GM12874 (cell line): Measurements from ENCODE around the gene CXorf49.
"Not testable (repeated sequence)": the region's sequence is repeated elsewhere in the genome, so short reads cannot be mapped to it uniquely, and the experiment has no call there.

Experiments
- TF ChIP-seq, protein P1 (sequence below): IDR thresholded peaks from 2 replicates; pipeline ENCODE4 v1.5.1; 2011; ENCODE audit warnings: low read depth, mild to moderate bottlenecking, control low read depth, low read length, moderate library complexity; ENCODE audit not compliant: insufficient read depth

CXorf49 gene

DNA sequence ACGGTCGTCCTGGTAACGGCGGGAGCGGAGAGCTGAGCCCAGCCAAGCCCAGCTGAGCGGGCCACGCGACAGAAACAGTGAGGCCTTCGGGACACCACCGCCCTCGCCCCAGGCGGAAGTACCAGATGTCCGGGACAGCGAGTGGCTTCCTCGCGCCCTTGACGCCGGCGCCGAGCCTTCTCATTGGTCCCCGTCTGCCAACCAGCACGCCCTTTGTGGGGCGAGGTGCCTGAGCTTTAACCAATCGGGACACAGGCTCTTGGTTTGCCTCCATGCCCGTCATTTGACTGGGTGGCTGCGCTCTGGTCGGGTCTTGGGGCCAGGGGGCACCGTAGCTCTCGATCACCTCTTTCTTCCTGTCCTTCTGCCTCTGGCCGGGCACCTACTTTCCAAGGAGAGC, at the start of gene CXorf49:
Gene CXorf49, minus strand, starts transcription at position 101 of the 400 bp plus-strand sequence. CDS start 134 bp downstream, outside the sequence.
- TF ChIP-seq, protein P1, sequence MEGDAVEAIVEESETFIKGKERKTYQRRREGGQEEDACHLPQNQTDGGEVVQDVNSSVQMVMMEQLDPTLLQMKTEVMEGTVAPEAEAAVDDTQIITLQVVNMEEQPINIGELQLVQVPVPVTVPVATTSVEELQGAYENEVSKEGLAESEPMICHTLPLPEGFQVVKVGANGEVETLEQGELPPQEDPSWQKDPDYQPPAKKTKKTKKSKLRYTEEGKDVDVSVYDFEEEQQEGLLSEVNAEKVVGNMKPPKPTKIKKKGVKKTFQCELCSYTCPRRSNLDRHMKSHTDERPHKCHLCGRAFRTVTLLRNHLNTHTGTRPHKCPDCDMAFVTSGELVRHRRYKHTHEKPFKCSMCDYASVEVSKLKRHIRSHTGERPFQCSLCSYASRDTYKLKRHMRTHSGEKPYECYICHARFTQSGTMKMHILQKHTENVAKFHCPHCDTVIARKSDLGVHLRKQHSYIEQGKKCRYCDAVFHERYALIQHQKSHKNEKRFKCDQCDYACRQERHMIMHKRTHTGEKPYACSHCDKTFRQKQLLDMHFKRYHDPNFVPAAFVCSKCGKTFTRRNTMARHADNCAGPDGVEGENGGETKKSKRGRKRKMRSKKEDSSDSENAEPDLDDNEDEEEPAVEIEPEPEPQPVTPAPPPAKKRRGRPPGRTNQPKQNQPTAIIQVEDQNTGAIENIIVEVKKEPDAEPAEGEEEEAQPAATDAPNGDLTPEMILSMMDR: not testable (repeated sequence)

DNA sequence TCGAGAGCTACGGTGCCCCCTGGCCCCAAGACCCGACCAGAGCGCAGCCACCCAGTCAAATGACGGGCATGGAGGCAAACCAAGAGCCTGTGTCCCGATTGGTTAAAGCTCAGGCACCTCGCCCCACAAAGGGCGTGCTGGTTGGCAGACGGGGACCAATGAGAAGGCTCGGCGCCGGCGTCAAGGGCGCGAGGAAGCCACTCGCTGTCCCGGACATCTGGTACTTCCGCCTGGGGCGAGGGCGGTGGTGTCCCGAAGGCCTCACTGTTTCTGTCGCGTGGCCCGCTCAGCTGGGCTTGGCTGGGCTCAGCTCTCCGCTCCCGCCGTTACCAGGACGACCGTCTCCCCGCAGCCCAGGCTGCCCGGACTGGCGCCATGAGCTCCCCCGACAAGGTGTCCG, 45.0 kb upstream of the CXorf49 start, which contains the start of gene CXorf49B:
Gene CXorf49B, plus strand, starts transcription at position 301 of the 400 bp plus-strand sequence. Its CDS starts 75 bp downstream, at position 376.
- TF ChIP-seq, protein P1: not testable (repeated sequence)

DNA sequence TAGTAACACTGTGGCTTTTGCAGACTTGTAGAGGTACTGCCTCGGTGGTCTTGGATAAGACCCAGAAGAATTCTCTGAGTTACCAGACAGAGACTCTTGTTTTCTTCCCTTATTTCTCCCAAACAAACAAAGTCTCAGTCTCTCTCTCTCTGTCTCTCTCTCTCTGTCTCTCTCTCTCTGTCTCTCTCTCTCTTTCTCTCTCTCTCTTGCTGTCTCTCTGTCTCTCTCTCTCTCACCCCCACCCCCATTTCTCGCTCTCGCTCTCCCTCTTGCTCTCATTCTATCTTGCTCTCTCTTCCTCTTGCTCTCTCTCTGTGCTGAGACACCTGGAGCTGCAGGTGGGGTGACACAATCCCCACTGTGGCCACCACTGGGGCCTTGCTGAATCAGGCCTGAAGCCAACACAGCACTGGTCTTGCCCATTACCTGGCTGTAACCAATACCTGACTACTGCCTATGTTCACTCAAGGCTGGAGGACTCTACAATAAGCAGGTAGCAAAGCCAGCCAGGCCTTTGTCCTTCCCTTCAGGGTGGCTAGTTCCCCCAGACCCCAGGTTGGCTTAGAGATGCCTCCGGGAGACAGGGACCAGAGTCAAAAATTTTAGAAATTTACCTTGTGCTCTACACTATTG, 38.4 kb downstream of the CXorf49 start:
- TF ChIP-seq, protein P1: no peak

DNA sequence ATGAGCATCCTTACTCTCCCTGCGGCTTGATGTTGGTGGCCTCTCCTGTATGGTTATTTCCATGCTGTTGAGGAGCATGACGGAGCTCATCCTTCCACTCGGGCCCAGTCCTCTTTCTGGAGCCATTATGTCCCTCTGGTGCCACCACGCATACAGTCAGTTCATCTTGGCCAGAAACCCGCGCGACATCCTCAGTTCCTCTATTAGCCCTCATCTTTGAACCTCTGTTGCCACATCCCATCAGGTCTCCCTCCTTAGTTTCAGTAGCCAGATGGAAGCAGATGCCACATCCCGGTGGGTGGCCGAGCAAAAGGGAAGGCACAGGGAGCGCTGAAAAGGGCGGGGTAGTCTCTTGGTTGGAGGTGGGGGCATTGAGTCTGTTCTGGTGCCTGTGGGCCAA, 46.1 kb downstream of the CXorf49 start:
- TF ChIP-seq, protein P1: no peak

DNA sequence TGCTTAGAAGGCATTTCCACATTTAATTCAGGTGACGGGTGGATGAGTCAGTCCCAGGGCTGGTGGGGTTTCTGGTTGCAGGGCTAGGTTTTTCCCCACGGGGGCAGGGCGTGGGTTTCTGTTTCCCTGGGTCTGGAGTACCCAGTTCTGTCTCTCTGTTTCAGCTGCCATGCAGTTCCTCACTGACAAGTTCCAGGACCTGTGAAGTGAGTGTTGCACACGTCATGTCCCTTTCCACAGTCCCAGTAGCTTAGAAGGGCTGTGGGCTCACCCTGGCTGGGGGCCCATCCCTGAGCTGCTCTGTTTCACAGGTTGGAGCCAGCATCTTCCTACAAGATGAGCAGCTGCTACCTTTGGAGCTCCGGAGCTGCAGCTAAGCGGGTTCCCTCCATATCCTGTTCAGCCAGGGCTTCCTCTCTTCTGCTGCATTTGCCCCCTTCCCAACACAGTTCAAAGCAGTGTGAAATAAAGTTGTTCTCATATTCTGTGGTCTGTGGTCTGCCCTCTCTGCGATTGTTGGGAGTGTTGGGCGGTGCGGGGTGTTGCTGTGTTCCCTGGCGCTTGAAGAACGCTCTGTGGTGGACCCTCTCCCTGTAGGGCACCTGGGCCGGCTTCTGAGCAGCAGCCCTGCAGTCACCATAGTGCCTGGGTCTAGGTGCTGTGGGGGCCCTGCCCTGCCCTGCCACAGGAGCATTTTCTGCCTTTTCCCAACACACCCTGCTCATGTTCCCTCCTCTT, 46.9 kb downstream of the CXorf49 start:
- TF ChIP-seq, protein P1: no peak

DNA sequence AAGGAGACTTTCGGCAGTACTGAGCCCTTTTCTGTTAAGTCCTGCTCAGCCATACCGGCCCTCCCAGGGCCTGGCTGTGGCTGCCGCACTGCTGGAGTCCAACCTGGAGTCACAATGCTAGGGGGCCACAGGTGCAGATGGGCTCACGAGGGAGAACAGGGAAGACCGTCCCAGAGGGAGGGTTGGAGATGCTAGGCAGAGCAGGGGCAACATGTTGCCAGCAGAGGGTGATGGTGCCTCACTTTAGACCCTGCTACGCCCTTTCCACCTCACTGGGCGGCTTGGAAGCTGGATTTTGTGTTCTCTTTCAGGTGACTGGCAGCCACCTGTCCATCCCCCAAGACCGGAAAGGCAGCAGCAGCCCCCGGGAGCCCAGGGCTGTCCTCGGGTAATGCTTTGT, 48.1 kb downstream of the CXorf49 start:
- TF ChIP-seq, protein P1: peak; percentile 35

DNA sequence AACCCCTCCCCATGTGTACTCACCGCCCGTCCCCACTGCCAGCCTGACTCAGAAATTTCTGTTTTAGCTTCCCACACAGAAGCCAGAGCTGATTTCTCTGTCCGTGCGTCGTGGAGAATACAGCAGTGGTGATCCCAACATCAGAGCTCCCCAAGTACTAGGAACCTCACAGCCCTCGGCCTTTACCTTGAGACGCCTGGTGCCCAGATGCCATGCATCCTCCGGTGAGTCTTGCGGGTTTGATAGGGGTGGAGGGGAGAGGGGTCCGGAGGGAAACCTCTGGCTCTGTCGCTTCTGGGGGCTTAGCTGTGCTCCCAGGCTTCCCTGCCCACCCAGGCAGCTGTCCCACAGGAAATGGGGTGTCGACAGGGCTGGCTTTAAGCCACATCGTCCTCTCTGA, 48.6 kb downstream of the CXorf49 start:
- TF ChIP-seq, protein P1: no peak
